Measurements from ENCODE around the gene KIDINS220.

GRCh38 chr2:8729939-8730338 is 107.5 kb downstream of the KIDINS220 start:
- TF ChIP-seq JUND (IDR thresholded peaks at IDR 0.05) (no peak), CTCF (IDR thresholded peaks at IDR 0.05; ENCODE audit: low read depth, low read length, missing input control) (no peak), TAF1 (conservative IDR thresholded peaks at IDR 0.05) (no peak), RAD21 (IDR thresholded peaks at IDR 0.05) (no peak), YY1 (IDR thresholded peaks at IDR 0.05) (no peak), MAX (IDR thresholded peaks at IDR 0.05) (no peak)
